ENCODE data around the gene UMAD1.

DNA sequence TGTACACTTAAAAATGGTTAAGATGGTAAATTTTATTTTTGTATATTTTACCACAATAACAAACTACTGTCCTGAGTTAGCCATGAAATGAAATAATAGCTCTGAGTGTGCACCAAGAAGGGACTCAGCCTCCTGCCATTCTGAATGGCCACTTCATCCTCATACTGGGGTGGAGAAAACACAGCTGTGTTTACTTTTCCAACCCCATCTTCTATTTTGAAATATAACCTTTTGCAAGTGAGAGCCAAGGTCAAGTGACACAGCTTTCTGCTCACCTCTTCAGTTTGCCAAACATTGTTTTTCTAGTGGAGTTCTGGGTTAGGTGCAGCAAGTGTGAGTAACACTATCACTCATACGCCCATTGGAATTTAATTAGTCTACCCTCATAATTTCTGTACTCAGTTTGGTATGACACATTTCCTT, 220.7 kb downstream of the UMAD1 start:
- TF ChIP-seq POLR2A (IDR thresholded peaks at IDR 0.05) (no peak), CTCF (IDR thresholded peaks at IDR 0.05) (no peak), POLR2AphosphoS5 (IDR thresholded peaks at IDR 0.05) (no peak)
